Embryonic facial prominence (tissue), 1 donor: ENCODE results near the gene MYO9A.
"Not testable (repeated sequence)": the region's sequence is repeated elsewhere in the genome, so short reads cannot be mapped to it uniquely, and the experiment has no call there.

ENCODE experiments used
- DNase-seq: peaks from one replicate; pipeline ENCODE4 v3.0.0-alpha.2; 2016; ENCODE audit errors: extremely low spot score

The MYO9A gene

GRCh38 chr15:72092691-72093090, 25.3 kb downstream of the MYO9A start:
- DNase-seq: no peak

DNA sequence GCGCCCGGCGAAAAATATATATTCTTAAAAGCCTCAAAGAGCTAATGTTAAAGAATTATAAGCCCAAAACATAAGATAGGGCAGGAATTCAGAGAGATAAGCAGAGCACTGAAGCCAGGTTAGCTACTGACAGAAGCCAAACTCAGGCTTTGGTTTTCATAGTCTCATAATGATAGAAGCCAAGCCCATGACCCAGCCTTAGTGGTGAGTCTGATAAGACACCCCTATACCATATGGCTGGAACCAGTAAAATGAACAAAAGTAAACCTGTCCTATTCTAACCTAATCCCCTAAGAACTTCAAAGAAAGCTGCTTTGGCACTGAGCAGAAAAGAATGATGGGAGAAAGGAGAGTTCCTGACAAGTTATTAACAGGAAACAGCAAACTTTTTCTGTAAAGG, 25.9 kb downstream of the MYO9A start:
- DNase-seq: no peak

- no peak for DNase-seq
Observed at GRCh38 chr15:72086920-72087648, 30.9 kb downstream of the MYO9A start.

DNA sequence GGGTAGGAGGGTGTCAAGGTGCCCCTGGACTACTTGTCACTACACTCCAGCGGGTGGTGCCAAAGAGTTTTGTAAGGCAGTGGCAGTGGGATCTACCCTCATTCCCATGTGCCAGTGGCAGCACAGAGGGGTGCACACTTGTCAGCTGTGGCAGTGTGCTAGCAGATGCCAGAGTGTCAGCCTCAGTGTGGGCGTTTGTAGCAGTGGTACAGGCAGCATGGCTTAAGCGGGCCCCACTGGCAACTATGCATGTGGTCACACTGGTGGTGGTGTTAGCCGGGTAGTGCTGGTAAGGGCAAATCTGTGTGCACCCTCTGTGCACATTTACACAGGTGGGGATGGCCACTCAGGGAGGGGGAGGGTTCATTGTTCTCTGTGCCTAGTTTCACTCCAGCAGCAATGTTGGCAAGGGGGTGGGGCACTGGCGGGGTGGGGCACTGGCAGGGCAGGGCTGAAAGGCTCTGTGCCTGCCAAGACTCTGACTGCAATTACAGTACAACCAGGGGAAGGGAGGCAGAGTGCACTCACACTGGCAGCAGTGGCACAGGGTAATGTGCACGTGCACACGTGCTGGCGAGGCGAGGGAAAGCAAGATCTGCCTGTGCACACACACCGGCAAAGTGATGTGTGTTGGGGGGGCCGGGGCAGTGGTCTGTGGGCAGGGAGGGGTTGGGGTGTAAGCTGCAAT, 31.8 kb downstream of the MYO9A start:
- no peak for DNase-seq

DNA sequence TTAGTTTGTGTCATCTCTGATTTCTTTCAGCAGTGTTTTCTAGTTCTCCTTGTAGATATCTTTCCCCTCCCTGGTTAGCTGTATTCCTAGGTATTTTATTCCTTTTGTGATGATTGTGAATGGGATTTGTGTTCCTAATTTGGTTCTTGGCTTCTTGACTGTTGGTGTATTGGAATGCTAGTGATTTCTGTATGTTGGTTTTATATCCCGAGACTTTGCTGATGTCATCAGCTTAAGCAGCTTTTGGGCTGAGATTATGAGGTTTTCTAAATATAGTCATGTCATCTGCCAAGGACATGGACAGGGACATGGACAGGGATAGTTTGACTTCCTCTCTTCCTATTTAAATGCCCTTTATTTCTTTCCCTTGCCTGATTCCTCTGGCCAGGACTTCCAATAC, 35.8 kb downstream of the MYO9A start:
- DNase-seq: no peak

DNA sequence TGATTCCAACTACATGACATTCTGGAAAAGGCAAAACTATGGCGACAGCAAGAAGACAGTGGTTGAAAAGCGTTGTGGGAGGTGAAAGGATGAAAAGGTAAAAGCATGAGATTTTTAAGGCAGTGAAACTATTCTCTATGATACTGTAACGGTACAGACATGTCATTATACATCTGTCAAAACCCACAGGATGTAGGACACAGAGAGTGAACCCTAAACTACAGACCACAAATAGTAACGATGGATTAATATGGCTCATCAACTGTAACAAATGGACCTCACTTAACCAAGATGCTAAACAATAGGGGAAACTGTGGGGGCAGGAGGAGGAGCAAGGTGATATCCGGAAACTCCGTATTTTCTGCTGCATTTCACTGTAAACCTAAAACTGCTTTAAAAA, 39.1 kb downstream of the MYO9A start:
- no peak for DNase-seq

DNA sequence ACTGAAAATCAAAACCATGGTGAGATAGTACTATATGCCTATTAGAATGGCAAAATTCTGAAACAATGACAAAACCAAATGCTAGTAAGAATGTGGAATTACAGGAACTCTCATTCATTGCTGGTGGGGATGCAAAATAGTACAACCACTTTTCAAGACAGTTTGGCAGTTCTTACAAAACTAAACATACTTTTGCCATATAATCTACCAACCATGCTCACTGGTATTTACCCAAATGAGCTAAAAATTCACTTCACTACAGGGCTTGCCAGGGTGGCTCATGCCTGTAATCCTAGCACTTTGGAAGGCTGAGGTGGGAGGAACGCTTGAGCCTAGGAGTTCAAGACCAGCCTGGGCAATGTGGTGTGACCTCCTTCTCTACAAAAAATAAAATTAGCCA, 40.0 kb downstream of the MYO9A start:
- no peak for DNase-seq

- DNase-seq: no peak
Observed at GRCh38 chr15:72074335-72075060, 43.5 kb downstream of the MYO9A start.

GRCh38 chr15:72071448-72071825, 46.5 kb downstream of the MYO9A start:
- not testable (repeated sequence) for DNase-seq

- DNase-seq: no peak
Observed at GRCh38 chr15:72070817-72071447, 47.0 kb downstream of the MYO9A start.

DNA sequence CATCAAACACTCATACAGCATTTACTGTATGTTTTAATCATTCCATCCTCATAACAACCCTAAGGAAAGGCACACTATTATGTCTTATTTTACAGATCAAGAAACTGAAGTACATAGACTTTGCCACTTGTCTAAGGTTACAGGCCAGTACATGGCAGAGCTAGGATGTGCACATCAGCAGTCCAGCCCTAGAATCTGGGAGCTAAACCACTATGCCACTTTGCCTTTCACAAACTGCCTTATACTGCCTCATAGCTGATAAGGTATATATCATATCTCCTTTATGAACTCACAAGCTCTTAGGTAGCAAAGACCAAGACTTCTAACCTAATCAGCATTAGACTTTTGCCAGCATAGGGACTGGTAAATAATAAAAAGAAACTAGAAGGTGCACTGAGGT, 49.1 kb downstream of the MYO9A start:
- no peak for DNase-seq

DNA sequence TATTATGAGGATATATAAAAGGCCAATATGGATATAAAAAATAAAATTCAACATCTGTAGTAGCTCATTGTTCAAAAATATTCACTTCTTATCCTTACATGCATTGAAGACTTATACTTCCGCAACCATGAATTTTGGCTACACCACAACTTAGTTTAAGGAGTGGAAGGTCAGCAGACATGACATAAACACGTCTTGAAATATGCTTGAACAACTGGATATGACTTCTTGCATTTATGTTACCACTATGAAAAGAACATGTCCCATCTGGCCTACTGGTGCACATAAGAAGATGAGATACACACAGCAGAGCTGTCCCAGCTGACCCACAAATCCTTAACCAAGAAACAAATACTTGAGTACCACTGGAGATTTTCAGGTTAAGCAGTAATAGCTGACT, 52.1 kb downstream of the MYO9A start:
- DNase-seq: no peak

DNA sequence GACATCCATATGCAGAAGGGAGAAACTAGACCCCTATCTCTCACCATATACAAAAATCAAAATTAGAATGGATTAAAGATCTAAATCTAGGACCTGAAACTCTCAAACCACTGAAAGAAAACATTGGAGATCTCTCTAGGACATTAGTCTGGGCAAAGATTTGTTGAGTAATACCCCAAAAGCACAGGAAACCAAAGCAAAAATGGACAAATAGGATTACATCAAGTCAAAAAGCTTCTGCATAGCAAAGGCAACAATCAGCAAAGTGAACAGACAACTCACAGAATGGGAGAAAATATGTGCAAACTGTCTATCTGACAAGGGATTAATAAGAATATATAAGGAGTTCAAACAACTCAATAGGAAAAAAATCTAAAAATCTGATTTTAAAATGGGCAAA, 54.8 kb downstream of the MYO9A start:
- no peak for DNase-seq

- DNase-seq: no peak
Observed at GRCh38 chr15:72062319-72062718, 55.6 kb downstream of the MYO9A start.

- DNase-seq: no peak
Observed at GRCh38 chr15:72060687-72061250, 57.2 kb downstream of the MYO9A start.

- DNase-seq: no peak
Observed at GRCh38 chr15:72058585-72058984, 59.4 kb downstream of the MYO9A start.

DNA sequence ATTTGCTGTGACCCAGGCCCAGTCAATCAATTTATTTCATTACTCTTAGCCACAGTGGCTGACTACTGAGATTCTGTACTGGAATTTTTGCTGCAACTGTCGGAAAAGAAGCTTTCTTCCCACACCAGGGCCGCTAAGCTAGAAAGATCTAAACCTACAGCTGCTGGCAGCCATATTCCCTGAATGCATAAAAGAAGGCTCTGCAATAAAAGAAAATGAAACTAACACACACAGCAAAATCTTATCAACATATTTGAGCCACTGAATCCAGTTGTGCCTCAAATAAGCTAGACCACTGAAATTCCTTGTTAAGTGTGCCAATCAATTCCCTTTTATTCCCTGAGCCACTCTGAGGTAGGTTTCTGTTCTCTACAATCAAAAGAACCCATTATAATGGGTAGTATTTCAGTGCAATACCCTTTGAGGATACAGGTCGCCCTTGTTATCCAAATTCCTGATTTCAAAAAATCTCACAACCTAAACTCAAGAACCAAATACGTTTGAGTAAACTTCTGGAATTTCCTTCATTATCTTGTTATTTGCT, 60.3 kb downstream of the MYO9A start:
- no peak for DNase-seq

- DNase-seq: not testable (repeated sequence)
Observed at GRCh38 chr15:72056217-72056616, 61.7 kb downstream of the MYO9A start.

GRCh38 chr15:72053297-72053696, 64.7 kb downstream of the MYO9A start:
- not testable (repeated sequence) for DNase-seq

GRCh38 chr15:72050700-72051099, 67.2 kb downstream of the MYO9A start:
- no peak for DNase-seq

DNA sequence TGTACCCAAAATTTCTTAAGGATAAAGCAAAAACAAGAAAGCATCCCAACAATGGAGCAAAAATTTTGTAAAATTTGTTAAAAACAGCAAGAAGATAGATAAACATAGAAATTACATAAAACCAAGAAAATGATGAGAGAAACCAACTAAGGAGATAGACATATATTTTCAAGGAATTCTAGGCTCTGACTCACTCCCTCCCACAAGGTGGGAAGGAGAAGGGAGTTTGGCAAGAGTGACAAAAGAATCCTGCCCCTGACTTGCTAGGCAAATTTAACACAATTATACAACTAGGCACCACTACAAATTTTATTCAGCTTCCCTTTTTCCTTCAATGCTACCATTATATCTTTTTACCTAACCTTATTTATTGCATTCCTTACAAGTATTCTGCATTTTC, 70.9 kb downstream of the MYO9A start:
- DNase-seq: no peak

DNA sequence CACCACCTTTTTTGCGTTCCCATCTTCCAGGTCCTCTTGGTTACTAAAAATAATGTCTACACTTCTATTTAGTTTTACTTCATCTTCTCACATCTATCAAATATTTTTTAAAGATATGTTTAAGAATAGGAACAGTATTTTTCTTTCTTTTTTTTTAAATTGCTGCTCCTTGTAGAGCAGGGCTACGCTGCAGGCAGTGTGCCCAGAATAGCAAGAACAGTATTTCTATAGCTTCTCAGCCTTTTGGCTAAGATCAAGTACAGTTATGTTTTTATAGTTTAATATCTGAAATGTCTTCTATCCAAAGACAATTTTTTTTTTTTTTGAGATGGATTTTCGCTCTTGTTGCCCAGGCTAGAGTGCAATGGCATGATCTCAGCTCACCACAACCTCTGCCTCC, 73.0 kb downstream of the MYO9A start:
- DNase-seq: no peak
